Omental fat pad (tissue), 4 donors: ENCODE measurements around the gene PFAS. TPM values are rescaled to one million over a fixed set of nuclear protein-coding genes. Genes with fewer than 3 reads are reported as not detected.
A peak's percentile ranks its signal among the peaks of the same experiment; 100 is the strongest.
"Not testable (repeated sequence)": the region's sequence is repeated elsewhere in the genome, so short reads cannot be mapped to it uniquely, and the experiment has no call there.

ENCODE experiments used
- ATAC-seq: fragments of 150-250 bp; one replicate; pipeline ENCODE4 v1.9.1; 2016; ENCODE audit warnings: mild to moderate bottlenecking, moderate library complexity; ENCODE audit not compliant: low FRiP score
- DNase-seq: peaks from one replicate; pipeline ENCODE4 v3.0.0-alpha.2; 2019; ENCODE audit warnings: low spot score
- total RNA-seq, 4 donors: library from RNA; depleted of rRNA; stranded (reverse); fragments of >200 nt; gene quantifications; one replicate each; pipeline ENCODE4 v1.1.0, GENCODE V29; 2016
- TF ChIP-seq, protein P1 (sequence below), 3 donors: fragments of 450-650 bp; IDR thresholded peaks; one replicate each; pipeline ENCODE4 v1.5.1; 2016 to 2017; ENCODE audit warnings: antibody characterized with exemption in 3 of 3, mild to moderate bottlenecking in 3 of 3, moderate library complexity in 2 of 3

PFAS gene
- total RNA-seq, 4 donors from 2014 or later: 12.9 to 27.7 (median 19.8) TPM

DNA sequence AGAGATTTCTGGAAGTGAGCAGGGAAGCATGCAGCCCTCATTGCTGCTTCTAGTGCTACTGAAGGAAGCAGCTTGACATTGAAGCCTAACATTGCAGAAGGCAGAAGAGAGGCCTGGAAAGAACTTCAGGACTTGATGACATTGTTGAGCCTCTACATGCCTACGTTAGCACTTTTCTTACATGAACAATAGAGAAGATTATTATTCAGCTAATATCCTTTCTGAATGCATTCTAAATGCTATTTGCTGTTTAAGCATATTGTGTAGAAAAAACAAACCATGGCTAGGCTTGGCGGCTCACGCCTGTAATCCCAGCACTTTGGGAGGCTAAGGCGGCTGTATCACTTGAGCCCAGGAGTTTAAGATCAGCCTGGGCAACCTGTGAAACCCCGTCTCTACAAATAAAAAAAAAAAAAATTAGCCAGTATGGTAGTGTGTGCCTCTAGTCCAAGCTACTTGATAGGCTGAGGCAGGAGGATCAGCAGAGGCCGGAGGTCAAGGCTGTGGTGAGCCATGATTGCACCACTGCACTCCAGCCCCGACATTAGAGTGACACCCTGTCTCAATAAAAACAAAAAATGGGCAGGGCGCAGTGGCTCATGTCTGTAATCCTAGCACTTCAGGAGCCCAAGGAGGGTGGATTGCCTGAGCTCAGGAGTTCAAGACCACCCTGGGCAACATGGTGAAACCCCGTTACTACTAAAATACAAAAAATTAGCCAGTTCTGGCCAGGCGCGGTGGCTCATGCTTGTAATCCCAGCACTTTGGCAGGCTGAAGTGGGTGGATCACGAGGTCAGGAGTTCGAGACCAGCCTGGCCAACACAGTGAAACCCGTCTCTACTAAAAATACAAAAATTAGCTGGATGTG lies 36.5 kb upstream of the PFAS start:
- TF ChIP-seq, protein P1, sequence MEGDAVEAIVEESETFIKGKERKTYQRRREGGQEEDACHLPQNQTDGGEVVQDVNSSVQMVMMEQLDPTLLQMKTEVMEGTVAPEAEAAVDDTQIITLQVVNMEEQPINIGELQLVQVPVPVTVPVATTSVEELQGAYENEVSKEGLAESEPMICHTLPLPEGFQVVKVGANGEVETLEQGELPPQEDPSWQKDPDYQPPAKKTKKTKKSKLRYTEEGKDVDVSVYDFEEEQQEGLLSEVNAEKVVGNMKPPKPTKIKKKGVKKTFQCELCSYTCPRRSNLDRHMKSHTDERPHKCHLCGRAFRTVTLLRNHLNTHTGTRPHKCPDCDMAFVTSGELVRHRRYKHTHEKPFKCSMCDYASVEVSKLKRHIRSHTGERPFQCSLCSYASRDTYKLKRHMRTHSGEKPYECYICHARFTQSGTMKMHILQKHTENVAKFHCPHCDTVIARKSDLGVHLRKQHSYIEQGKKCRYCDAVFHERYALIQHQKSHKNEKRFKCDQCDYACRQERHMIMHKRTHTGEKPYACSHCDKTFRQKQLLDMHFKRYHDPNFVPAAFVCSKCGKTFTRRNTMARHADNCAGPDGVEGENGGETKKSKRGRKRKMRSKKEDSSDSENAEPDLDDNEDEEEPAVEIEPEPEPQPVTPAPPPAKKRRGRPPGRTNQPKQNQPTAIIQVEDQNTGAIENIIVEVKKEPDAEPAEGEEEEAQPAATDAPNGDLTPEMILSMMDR (IDR thresholded peaks at IDR 0.05): no peak
- ATAC-seq: no peak
- DNase-seq: no peak

DNA sequence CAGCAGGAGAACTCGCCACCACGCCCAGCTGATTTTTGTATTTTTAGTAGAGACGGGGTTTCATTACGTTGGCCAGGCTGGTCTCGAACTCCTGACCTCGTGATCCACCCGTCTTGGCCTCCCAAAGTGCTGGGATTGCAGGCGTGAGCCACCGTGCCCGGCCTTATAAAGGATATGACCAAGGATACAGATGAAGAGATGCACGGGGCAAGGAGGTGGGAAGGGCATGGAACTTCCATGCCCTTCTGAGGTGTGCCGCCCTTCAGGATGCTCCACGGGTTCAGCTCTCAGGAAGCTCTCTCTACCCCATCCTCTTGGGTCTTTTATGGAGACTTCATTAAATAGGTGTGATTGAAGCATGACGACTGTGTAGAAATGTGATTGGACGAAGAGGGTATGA lies 35.1 kb upstream of the PFAS start:
- not testable (repeated sequence) for ATAC-seq, DNase-seq

DNA sequence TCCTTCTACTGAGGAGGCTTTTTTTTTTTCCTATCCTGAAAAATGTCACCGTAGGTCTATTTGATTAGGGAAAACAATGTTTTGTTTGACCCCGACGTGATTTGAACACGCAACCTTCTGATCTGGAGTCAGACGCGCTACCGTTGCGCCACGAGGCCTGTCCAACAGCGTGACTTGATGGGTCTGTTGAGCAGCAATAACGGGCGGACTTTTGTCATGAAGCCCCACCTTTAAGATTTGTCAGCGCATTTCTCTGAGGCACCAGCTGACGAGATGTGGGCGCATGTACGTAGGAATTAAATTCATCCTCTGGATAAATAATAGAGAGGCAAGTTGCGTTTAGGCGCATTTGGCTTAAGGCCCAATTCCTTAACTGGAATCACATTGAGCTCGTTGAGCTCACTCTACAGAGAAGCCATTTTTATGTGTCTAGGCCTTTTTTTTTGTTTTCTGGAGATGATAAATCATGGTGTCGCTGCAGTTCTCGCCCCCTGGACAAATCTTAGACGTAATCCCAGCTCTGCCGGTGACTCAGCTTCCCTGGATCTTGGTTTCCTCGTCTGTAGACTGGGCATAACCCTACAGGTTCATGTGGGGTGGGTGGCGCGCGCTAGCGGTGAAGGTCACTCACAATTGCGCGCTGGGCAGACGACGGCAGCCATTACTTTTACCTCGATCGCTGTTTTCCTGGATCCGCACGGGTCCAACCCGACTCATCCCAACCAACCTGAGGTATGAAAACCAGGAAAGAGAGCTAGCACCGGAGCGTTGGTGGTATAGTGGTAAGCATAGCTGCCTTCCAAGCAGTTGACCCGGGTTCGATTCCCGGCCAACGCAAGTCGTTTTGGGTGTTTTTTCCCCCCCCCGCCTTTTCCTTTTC lies 28.1 kb upstream of the PFAS start:
- DNase-seq: peak; percentile 95
- peak; percentile 62 for ATAC-seq
- TF ChIP-seq, protein P1 (IDR thresholded peaks at IDR 0.05): no peak

DNA sequence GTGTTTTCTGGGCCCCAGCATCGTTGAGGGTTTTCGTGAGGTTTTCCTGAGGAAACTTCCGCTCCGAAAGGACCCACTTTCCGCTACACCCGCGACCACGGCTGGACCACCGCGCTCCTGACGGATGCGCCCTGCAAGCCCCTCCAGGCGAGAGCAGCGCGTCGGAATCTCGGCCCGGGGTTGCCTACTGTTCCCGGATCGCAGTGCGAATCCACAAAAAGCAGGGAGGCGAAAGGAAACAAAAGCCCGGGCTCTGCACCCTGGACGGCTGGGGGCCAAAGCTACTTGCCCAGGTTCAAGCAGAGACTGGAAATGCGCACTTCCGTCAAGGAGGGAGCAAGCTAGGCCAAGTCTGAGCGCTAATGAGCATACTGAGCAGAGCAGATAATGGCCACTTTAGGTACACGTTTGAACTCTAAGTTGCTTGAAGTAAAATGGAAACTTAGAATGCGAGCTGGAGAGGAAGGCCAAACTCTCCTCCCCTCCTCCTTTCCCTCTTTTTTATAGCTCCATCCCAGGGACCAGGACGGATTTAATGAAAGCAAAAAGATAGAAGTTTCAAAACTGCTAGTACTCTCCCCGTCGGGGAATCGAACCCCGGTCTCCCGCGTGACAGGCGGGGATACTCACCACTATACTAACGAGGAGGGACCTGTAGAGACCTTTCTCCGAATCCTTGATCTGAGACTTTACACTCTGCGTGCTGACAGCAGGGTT lies 27.3 kb upstream of the PFAS start:
- DNase-seq: peak; percentile 94
- TF ChIP-seq, protein P1 (IDR thresholded peaks at IDR 0.05): no peak
- peak; percentile 69 for ATAC-seq

DNA sequence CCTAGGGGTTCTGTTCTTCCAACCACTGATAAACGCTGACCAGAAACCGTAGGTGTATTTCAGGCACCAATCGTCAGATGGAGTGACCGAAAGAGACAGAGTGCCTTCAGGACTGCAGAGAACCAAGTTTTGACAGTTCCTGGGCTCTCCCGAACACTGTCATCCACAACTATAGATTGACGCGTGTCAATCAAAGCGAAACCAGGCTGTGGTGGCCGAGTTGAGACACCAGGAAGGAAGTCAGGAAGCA lies 26.8 kb upstream of the PFAS start:
- ATAC-seq (no peak), DNase-seq (no peak)
- TF ChIP-seq, protein P1 (IDR thresholded peaks at IDR 0.05): no peak

DNA sequence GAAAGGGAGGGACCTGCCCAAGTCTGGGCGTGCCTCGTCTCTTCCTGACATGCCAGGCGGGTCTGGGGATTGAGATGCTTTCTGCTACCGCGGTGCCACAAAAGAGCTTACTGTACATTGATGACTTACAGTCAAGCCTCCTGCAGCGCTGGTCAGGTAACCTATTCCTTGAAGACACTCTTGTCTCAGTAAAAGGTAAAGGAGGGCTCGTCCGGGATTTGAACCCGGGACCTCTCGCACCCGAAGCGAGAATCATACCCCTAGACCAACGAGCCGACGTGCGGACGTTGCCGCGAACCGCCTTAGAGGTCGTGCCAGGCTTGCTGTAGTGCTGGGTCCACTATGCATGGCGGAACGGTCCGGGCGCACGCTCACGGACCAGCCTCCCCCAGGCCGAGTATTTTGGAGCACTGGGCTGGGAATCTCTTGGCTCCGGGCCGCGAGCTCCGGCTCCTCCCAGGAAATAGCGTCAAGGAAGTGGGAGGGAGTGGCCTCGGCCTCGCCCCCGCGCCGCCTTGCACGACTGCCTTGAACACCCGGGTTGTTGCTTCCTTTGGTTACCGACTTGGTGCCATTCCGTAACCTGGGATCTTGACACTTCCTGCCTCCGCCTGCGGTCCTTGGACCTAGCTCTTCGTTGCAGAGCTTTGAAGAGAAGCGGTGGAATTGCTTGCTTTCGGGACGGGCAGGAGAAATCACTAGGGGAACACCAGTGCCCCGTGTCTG lies 26.3 kb upstream of the PFAS start:
- peak; percentile 70 for ATAC-seq
- TF ChIP-seq, protein P1 (IDR thresholded peaks at IDR 0.05): no peak
- peak; percentile 92 for DNase-seq
